ENCODE results near the gene ATP5PB.

ATP5PB gene, protein sequence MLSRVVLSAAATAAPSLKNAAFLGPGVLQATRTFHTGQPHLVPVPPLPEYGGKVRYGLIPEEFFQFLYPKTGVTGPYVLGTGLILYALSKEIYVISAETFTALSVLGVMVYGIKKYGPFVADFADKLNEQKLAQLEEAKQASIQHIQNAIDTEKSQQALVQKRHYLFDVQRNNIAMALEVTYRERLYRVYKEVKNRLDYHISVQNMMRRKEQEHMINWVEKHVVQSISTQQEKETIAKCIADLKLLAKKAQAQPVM

GRCh38 chr1:111448918-111449702 lies at the start of gene ATP5PB, which contains the start of gene WDR77:
ATP5PB (plus strand) TSS chr1:111449464; CDS start chr1:111449542, 78 bp downstream.
WDR77 (minus strand) TSS chr1:111449256; CDS start chr1:111449169, 87 bp downstream.
- peak; percentile 81 for DNase-seq

DNA sequence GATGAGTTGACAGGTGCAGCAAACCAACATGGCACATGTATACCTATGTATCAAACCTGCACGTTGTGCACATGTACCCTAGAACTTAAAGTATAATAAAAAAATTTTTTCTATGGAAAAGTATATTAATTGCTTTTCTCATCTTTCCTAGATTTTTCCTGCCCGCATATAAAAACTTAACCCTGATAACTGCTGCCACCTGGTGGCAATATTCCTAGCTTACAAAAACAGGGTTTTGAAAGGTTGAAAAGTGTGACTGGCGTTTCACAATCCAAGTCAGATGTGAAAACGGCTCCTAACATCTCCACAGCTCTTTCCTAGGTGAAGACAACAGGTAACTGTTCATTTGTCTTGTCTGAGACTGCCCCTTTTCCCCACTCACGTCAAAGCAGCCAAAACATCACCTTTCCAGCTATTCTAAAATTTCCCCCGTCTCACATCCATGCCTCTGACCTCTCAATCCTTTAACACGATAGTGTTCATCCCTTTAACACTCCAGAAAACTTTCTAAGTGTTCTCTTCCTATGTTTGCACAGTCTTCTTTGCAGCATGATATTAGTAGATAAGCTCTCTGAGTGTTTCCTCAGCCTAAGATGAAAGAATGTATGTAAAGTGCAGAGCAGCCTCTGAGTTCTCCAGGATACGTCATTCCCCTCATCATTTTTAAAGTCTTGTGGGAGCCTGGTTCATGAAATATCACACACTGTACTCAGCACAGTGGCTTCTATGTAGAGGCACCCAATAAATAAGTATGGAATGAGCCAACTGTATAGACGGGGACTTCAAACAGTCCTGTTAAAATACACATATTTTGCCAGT lies 49.3 kb upstream of the ATP5PB start:
- no peak for DNase-seq

DNA sequence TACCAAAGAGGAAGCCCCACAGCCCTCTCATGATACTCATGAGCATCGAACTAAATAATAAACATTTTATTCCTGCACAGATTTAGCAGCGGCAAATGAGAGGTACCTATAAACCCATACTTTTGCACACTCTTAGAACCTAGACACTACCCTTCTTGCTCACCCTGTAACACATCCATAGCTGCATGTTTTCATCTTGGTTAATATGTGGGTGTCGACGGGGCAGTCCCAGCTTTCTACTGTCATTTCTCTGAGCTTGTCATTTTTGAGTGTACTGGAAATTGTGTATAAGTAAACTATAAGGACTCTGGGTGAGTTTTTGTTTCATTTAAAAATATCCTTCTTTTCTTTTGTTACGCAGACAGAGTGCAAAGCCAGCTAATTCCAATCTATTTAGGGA lies 47.2 kb upstream of the ATP5PB start:
- no peak for DNase-seq

DNA sequence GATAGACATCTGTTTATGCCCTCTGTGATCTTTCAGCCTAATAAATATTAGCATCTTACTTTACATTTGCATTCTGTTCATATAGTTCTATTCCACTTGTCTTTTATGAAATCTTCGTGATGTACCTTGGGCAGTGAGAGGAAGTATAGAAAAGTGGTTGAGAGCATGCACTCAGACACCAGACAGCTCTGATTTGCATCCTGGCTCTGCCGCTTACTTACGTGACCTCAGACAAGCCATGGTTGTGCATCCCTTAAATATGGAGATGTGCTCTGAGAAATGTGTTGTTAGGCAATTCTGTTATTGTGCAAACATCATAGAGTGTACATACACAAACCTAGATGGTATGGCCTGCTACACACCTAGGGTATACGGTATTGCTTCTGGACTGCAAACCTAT lies 44.7 kb upstream of the ATP5PB start:
- no peak for DNase-seq

DNA sequence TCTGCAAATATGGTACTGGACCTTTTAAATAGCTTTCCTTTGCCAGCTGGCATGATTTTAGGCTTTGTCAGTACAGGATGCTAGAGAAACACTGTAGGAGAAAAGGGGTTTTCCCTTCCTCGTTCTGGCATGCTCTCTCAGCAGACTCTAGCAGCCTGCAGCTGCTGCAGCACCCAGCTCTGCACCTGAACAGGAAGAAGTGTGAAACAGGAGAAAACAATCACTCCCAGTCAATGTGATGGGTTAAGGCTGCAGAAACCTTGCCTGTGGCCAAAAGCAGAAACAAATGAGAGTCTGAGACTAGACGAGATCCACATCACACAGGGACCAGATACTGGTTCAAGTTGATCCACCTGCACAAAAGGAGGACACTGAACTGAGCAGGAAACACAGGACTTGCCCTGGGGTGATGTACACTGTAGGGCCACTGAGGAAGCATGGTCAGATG lies 42.9 kb upstream of the ATP5PB start:
- DNase-seq, result peak; percentile 37

GRCh38 chr1:111407301-111407700 lies 42.0 kb upstream of the ATP5PB start:
- no peak for DNase-seq

DNA sequence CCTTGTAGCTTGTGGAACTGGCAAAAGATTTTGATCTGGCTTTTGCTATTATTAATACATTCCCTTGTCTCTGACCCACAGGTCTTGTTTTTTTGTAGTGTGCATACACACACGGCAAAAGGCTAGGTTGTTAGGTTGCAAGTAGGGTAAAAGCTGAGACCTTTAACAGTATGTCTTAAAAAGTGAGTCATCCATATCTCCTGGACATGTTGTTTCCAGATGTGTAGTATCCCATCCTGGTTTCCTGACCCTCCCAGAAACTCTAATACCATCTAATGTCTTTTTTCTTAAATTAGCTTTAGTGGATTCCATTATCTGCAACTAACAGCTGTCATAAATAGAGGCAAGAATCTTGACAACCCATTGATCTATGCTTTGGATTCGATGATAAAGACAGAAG lies 36.4 kb upstream of the ATP5PB start:
- DNase-seq, result no peak

DNA sequence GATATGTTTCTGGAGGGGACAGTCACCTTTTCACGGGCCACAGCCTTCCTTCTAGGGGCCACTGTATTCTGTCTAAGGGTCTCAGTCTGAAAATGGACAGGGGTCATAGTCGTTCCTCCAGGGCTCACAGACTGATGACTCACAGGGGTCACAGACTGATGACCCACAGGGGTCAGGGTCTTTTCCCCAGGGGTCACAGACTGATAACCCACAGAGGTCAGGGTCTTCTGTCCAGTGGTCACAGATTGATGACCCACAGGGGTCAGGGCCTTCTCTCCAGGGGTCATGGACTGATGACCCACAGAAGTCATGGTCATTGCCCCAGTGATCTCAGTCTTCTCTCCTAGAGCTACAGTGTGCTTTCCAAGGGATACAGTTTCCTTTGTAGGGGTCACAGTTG lies 34.5 kb upstream of the ATP5PB start:
- no peak for DNase-seq

DNA sequence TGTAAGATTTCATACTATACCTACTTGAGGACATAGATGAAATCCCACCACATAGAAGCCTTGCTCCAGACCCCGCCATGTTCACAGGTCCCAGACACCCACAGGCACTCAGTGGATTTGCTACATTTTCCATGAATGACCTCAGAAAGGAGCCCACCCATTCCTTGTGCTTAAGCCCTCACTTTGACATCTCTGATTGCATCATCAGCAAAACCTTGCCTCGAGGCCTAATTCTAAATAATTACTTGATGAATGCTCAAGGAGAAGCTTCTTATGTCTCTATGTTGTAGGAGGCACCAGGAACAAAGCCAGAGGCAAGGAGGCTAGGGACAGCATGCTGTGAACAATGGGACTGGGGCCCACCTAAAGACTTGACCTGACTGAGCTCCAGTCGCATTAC lies 33.8 kb upstream of the ATP5PB start:
- no peak for DNase-seq

DNA sequence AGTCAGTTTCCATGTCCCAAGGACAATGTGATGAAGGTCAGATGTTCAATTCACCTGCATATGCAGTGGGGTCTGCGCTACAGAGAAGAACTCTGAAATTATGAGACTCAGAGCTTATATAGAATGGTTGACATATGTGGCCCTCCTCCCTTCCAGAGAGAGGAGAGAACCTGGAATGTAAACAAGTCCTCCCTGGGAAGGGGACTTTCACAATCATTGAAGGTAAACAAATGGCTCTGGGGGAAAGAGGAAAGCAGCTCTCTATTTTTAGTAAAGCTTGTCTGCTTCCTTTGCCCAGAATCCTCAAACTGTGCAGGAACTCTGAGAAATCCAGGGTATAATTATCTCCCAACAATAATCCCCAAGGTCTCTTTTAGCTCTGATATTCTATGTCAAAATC lies 31.5 kb upstream of the ATP5PB start:
- DNase-seq, result no peak

DNA sequence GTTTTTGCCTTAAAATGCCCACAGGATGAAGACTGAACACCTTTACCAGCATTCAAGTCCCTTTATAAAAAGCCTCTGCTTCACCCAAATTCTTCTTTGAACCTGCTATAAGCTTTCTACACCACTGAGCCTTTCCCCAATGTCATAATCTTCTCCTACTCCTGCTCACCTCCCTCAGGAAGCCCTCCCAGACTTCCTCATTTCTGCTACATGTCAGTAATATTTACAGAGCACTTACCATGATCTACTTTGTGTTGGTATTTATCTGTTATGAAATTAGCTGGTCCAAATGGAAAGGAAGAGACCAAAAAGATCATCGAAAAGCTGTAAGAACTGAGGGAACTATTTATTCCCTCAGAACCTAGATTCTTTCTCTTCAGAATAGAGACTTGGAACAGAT lies 30.2 kb upstream of the ATP5PB start:
- DNase-seq, result no peak

GRCh38 chr1:111420377-111420776 lies 28.9 kb upstream of the ATP5PB start:
- no peak for DNase-seq

- DNase-seq, result no peak
Measured at GRCh38 chr1:111422546-111423391, 26.5 kb upstream of the ATP5PB start.

- DNase-seq, result no peak
Measured at GRCh38 chr1:111424281-111424680, 25.0 kb upstream of the ATP5PB start.

- DNase-seq, result no peak
Measured at GRCh38 chr1:111436726-111437125, 12.5 kb upstream of the ATP5PB start.

DNA sequence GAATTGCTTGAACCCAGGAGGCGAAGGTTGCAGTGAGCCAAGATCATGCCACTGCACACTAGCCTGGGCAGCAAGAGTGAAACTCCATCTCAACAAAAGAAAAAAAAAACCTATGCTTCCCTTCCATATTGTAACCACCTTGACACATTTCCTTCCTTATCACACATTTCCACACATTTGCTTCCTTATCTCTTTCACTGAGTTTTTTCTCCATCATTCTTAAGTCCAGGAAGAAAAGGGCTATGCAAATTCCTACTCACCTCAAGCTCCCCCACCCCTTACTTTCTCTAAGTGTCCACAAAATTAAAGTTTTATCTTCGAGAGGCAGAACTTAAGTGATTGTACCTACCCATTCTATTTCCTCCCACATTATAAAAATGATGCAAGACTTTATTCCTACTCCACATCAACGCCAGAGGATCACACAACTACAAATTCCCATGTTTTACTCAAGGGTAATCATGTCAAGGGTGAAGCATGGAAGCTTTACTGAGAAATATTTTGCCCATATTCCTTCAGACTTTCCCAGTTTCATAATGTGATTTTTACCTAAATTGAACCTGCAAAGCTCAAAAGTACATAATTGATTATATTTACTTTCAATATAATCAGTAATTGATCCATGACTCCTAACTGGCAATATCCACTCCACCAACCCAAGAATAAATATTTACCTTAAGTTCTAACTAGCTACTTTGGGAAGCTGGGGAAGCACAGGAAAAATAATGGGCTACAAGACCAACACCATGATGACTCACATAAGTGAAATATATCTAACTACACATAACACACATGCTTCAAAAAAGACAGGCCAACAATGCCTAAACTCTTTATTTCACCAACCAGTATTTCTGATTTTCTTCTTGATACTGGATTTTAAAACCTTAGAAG lies 9.6 kb upstream of the ATP5PB start:
- no peak for DNase-seq

DNA sequence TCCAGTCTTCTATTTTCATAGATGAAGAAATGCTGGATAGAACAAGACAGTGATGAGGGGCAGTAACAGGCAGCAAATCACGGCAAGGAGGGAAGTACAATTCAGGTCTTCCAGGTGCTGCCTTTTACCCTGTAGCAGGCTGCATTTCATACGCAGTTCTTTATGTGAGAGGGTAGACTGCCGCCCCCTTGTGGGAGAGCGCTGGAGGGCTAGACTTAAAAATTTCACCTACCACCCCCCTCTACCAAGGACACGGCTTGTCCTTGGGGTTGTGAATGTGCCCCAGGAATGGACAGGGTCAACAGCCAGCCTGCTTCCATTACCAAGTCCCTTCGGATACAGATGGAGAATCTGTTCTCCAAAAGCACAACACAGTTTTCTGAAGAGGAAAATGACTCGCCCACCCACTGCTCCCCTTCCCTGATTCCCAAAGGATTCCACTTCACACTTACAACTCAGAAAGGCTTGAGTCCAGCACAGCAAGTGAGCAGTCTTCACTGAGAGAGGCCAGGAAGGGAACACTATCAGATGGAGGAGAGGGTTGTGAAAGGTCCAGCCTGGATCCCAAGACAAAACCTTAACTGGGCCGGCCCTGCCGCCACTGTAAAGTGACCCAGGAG lies 7.6 kb upstream of the ATP5PB start:
- peak; percentile 66 for DNase-seq

DNA sequence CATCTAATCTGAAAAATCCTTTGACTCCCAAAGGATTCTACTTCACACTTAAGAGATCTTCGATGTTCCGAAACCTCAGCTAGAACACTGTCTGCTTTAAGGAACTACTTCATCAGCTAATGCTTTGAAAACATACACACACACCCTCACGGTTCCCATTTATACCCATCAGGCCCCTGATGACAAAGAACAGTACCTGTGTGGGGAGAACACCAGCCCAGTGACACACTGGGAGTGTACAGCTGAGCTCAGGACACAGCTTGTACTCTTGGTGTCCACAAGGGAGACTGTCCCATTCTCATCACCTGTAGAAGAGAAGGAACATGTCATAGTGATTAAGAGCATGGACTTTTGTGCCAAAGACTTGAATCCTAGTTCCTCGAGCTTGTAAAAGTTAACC lies 6.8 kb upstream of the ATP5PB start:
- no peak for DNase-seq

DNA sequence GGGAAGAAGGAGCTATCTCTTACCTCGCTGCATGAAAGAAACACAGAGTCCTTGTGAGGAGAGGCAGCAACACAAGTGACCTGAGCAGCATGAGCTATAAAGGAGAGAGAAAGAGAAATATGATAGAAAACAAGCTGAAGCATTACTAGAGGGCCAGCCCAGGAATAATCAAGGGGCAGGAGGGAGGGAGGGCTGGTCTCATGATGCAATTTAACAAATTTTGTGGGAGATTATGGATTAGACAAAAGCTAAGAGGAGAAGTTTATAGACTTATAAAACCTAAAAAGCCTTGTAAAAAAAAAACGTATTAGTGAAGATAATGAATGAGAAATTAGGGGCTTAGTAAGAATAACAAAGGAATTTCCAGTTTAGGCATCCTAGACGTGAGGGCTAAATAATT lies 5.2 kb upstream of the ATP5PB start:
- no peak for DNase-seq

GRCh38 chr1:111446546-111446945 lies 2.7 kb upstream of the ATP5PB start:
- DNase-seq, result no peak

All from stimulated activated CD4-positive, alpha-beta T cell treated with anti-CD3 and anti-CD28 coated beads, Interleukin-4, amount 100 ng/mL, for 1 hour (primary cell).